ENCODE data around the gene MRC1.
"Not testable (repeated sequence)": the region's sequence is repeated elsewhere in the genome, so short reads cannot be mapped to it uniquely, and the experiment has no call there.

- not testable (repeated sequence) for TF ChIP-seq CTCF (conservative IDR thresholded peaks at IDR 0.05); ZFX (IDR thresholded peaks at IDR 0.05)
Measured at GRCh38 chr10:17950269-17950668, 141.1 kb downstream of the MRC1 start.
